ENCODE measurements around the gene UBE2E2. TPM values are rescaled to one million over a fixed set of nuclear protein-coding genes. Genes with fewer than 3 reads are reported as not detected.

UBE2E2 gene
- total RNA-seq, 1 experiment from 2014 or later, result 54.9 TPM

DNA sequence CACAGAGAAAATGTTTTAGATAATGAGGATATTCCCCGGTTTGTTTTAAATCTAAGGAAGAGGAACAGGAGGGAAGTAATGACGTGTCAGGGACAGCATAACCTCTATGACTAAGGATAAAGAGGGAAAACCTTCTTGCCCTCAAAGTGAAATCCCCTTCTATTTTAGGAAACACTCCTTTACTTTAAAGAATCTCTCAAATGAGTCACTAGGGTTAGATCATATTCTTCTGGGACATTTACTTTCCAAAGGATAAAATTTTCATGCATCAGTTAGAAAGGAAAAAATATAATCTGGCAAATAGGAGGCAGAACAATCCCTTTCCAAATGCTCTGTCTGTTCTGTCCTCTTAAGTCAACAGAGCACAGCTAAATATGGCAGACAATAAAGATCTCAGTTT is 43.2 kb upstream of the UBE2E2 start:
- ATAC-seq (no peak), DNase-seq (ENCODE audit: low spot score) (no peak)
- POLR2A ChIA-PET, result no interaction called here
- Mint-ChIP-seq H3K4me1 (peaks cover 3% of the 10 kb centered on the region; the same call in 1 of the 2 replicates), H3K9me3 (peaks cover 7% of the 10 kb centered on the region), H3K27me3 (ENCODE audit: low read depth) (no peaks in the 10 kb centered on the region; the same call in 1 of the 2 replicates), H3K36me3 (0 out of 2 replicates have a peak, but pooled peaks cover under 1% of the 10 kb centered on the region), H3K4me3 (no peak overlapping the region), H3K27ac (no peak overlapping the region)
- no peak for TF ChIP-seq ATF1 (CRISPR knock-in tag; IDR thresholded peaks at IDR 0.05)
- TF ChIP-seq EMX1 (CRISPR knock-in tag; IDR thresholded peaks at IDR 0.05), result no peak
- TF ChIP-seq, protein P1, sequence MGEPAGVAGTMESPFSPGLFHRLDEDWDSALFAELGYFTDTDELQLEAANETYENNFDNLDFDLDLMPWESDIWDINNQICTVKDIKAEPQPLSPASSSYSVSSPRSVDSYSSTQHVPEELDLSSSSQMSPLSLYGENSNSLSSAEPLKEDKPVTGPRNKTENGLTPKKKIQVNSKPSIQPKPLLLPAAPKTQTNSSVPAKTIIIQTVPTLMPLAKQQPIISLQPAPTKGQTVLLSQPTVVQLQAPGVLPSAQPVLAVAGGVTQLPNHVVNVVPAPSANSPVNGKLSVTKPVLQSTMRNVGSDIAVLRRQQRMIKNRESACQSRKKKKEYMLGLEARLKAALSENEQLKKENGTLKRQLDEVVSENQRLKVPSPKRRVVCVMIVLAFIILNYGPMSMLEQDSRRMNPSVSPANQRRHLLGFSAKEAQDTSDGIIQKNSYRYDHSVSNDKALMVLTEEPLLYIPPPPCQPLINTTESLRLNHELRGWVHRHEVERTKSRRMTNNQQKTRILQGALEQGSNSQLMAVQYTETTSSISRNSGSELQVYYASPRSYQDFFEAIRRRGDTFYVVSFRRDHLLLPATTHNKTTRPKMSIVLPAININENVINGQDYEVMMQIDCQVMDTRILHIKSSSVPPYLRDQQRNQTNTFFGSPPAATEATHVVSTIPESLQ (CRISPR knock-in tag; IDR thresholded peaks at IDR 0.05), result no peak
- TF ChIP-seq, protein P2, sequence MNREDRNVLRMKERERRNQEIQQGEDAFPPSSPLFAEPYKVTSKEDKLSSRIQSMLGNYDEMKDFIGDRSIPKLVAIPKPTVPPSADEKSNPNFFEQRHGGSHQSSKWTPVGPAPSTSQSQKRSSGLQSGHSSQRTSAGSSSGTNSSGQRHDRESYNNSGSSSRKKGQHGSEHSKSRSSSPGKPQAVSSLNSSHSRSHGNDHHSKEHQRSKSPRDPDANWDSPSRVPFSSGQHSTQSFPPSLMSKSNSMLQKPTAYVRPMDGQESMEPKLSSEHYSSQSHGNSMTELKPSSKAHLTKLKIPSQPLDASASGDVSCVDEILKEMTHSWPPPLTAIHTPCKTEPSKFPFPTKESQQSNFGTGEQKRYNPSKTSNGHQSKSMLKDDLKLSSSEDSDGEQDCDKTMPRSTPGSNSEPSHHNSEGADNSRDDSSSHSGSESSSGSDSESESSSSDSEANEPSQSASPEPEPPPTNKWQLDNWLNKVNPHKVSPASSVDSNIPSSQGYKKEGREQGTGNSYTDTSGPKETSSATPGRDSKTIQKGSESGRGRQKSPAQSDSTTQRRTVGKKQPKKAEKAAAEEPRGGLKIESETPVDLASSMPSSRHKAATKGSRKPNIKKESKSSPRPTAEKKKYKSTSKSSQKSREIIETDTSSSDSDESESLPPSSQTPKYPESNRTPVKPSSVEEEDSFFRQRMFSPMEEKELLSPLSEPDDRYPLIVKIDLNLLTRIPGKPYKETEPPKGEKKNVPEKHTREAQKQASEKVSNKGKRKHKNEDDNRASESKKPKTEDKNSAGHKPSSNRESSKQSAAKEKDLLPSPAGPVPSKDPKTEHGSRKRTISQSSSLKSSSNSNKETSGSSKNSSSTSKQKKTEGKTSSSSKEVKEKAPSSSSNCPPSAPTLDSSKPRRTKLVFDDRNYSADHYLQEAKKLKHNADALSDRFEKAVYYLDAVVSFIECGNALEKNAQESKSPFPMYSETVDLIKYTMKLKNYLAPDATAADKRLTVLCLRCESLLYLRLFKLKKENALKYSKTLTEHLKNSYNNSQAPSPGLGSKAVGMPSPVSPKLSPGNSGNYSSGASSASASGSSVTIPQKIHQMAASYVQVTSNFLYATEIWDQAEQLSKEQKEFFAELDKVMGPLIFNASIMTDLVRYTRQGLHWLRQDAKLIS (CRISPR knock-in tag; IDR thresholded peaks at IDR 0.05; ENCODE audit: borderline replicate concordance), result no peak
- TF ChIP-seq OVOL2 (CRISPR knock-in tag; IDR thresholded peaks at IDR 0.05; ENCODE audit: borderline replicate concordance), result no peak
- CTCF ChIA-PET, result no interaction called here

DNA sequence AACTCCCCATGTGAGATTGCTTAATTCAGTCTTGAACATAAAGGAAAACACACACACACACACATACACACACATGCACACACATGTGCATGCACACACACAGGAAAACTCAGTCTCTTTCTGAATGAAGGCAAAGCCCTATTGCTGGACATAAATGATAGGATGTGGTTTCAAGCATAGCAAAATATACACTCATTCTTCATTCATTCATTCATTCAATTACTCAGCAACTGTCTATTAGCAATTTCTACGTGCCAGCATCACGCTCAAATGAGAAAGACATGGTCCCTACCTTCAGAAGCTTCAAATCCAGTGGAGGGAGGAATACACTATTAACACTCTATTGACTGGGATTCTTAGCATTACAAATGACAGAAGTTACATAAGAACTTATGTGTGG is 41.8 kb upstream of the UBE2E2 start:
- ATAC-seq (no peak), DNase-seq (ENCODE audit: low spot score) (no peak)
- no peak for TF ChIP-seq ZNF232 (CRISPR knock-in tag; IDR thresholded peaks at IDR 0.05)
- no peak for TF ChIP-seq PRDM15 (CRISPR knock-in tag; IDR thresholded peaks at IDR 0.05)
- no peak for TF ChIP-seq ZNF416 (CRISPR knock-in tag; IDR thresholded peaks at IDR 0.05)
- TF ChIP-seq ZNF263 (CRISPR knock-in tag; IDR thresholded peaks at IDR 0.05; ENCODE audit: low read depth), result no peak
- no peak for TF ChIP-seq ZNF423 (CRISPR knock-in tag; IDR thresholded peaks at IDR 0.05)
- TF ChIP-seq PRRX2 (CRISPR knock-in tag; IDR thresholded peaks at IDR 0.05), result no peak
- CTCF ChIA-PET, result interaction anchor here (0.6 kb wide), 1 partner anchor 8 kb away, joined by 3 read pairs; no protein-coding TSS in a partner anchor
- H3K4me3 Mint-ChIP-seq, result no peak overlapping the region
- no peaks in the 10 kb centered on the region for H3K36me3 Mint-ChIP-seq
- H3K9me3 Mint-ChIP-seq, result no peaks in the 10 kb centered on the region
- POLR2A ChIA-PET, result no interaction called here
- H3K27ac Mint-ChIP-seq, result no peak overlapping the region
- peaks cover 3% of the 10 kb centered on the region; the same call in 1 of the 2 replicates for H3K4me1 Mint-ChIP-seq
- H3K27me3 Mint-ChIP-seq (ENCODE audit: low read depth), result no peaks in the 10 kb centered on the region

GRCh38 chr3:23161896-23162570 is 41.1 kb upstream of the UBE2E2 start:
- no peaks in the 10 kb centered on the region for H3K27me3 Mint-ChIP-seq (ENCODE audit: low read depth)
- CTCF ChIA-PET, result no interaction called here
- no peaks in the 10 kb centered on the region for H3K9me3 Mint-ChIP-seq
- no peaks in the 10 kb centered on the region for H3K36me3 Mint-ChIP-seq
- no peak for ATAC-seq
- H3K4me1 Mint-ChIP-seq, result peaks cover 3% of the 10 kb centered on the region; the same call in 1 of the 2 replicates
- TF ChIP-seq, protein P3, sequence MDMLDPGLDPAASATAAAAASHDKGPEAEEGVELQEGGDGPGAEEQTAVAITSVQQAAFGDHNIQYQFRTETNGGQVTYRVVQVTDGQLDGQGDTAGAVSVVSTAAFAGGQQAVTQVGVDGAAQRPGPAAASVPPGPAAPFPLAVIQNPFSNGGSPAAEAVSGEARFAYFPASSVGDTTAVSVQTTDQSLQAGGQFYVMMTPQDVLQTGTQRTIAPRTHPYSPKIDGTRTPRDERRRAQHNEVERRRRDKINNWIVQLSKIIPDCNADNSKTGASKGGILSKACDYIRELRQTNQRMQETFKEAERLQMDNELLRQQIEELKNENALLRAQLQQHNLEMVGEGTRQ (CRISPR knock-in tag; IDR thresholded peaks at IDR 0.05), result no peak
- TF ChIP-seq JUN (CRISPR knock-in tag; IDR thresholded peaks at IDR 0.05) (no peak), IRF2 (CRISPR knock-in tag; IDR thresholded peaks at IDR 0.05; ENCODE audit: borderline replicate concordance, low read depth) (no peak)
- TF ChIP-seq, protein P4, sequence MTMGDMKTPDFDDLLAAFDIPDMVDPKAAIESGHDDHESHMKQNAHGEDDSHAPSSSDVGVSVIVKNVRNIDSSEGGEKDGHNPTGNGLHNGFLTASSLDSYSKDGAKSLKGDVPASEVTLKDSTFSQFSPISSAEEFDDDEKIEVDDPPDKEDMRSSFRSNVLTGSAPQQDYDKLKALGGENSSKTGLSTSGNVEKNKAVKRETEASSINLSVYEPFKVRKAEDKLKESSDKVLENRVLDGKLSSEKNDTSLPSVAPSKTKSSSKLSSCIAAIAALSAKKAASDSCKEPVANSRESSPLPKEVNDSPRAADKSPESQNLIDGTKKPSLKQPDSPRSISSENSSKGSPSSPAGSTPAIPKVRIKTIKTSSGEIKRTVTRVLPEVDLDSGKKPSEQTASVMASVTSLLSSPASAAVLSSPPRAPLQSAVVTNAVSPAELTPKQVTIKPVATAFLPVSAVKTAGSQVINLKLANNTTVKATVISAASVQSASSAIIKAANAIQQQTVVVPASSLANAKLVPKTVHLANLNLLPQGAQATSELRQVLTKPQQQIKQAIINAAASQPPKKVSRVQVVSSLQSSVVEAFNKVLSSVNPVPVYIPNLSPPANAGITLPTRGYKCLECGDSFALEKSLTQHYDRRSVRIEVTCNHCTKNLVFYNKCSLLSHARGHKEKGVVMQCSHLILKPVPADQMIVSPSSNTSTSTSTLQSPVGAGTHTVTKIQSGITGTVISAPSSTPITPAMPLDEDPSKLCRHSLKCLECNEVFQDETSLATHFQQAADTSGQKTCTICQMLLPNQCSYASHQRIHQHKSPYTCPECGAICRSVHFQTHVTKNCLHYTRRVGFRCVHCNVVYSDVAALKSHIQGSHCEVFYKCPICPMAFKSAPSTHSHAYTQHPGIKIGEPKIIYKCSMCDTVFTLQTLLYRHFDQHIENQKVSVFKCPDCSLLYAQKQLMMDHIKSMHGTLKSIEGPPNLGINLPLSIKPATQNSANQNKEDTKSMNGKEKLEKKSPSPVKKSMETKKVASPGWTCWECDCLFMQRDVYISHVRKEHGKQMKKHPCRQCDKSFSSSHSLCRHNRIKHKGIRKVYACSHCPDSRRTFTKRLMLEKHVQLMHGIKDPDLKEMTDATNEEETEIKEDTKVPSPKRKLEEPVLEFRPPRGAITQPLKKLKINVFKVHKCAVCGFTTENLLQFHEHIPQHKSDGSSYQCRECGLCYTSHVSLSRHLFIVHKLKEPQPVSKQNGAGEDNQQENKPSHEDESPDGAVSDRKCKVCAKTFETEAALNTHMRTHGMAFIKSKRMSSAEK (CRISPR knock-in tag; IDR thresholded peaks at IDR 0.05; ENCODE audit: borderline replicate concordance), result no peak
- POLR2A ChIA-PET, result no interaction called here
- H3K4me3 Mint-ChIP-seq, result no peak overlapping the region
- no peak for DNase-seq (ENCODE audit: low spot score)
- no peak overlapping the region for H3K27ac Mint-ChIP-seq

All from WTC11 (cell line).